Omental fat pad (tissue), 4 donors: ENCODE measurements around the gene AFDN. TPM values are rescaled to one million over a fixed set of nuclear protein-coding genes. Genes with fewer than 3 reads are reported as not detected.

Source experiments
- ATAC-seq: fragments of 150-250 bp; one replicate; pipeline ENCODE4 v1.9.1; 2016; ENCODE audit warnings: mild to moderate bottlenecking, moderate library complexity; ENCODE audit not compliant: low FRiP score
- DNase-seq: peaks from one replicate; pipeline ENCODE4 v3.0.0-alpha.2; 2019; ENCODE audit warnings: low spot score
- CTCF ChIP-seq, 3 donors: fragments of 450-650 bp; IDR thresholded peaks; one replicate each; pipeline ENCODE4 v1.5.1; 2016 to 2017; ENCODE audit warnings: antibody characterized with exemption in 3 of 3, mild to moderate bottlenecking in 3 of 3, moderate library complexity in 2 of 3
- total RNA-seq, 4 donors: library from RNA; depleted of rRNA; stranded (reverse); fragments of >200 nt; gene quantifications; one replicate each; pipeline ENCODE4 v1.1.0, GENCODE V29; 2016

Gene AFDN
- total RNA-seq, 4 donors from 2014 or later, result 114 to 166 (median 125) TPM

- no peak for DNase-seq
- no peak for TF ChIP-seq CTCF (IDR thresholded peaks at IDR 0.05)
- no peak for ATAC-seq
These were observed 15.7 kb downstream of the AFDN start for GRCh38 chr6:167842457-167842856.

GRCh38 chr6:167843023-167843422 lies 16.3 kb downstream of the AFDN start:
- ATAC-seq, result no peak
- no peak for DNase-seq
- no peak for TF ChIP-seq CTCF (IDR thresholded peaks at IDR 0.05)

- ATAC-seq (no peak), DNase-seq (no peak)
- TF ChIP-seq CTCF (IDR thresholded peaks at IDR 0.05), result no peak
These were observed 19.1 kb downstream of the AFDN start for GRCh38 chr6:167845856-167846255.

GRCh38 chr6:167846997-167847606 lies 20.4 kb downstream of the AFDN start:
- no peak for TF ChIP-seq CTCF (IDR thresholded peaks at IDR 0.05)
- DNase-seq (no peak), ATAC-seq (peak; percentile 61)

GRCh38 chr6:167847936-167848335 lies 21.2 kb downstream of the AFDN start:
- DNase-seq (no peak), ATAC-seq (no peak)
- no peak for TF ChIP-seq CTCF (IDR thresholded peaks at IDR 0.05)

- DNase-seq, result no peak
- no peak for ATAC-seq
- no peak for TF ChIP-seq CTCF (IDR thresholded peaks at IDR 0.05)
These were observed 22.1 kb downstream of the AFDN start for GRCh38 chr6:167848783-167849182.

- TF ChIP-seq CTCF (IDR thresholded peaks at IDR 0.05), result no peak
- ATAC-seq (peak; percentile 79), DNase-seq (no peak)
These were observed 23.2 kb downstream of the AFDN start for GRCh38 chr6:167849846-167850459.
